Progenitor cell of endocrine pancreas (in vitro differentiated cells): ENCODE results near the gene CROCC2. TPM values are rescaled to one million over a fixed set of nuclear protein-coding genes. Genes with fewer than 3 reads are reported as not detected.
A peak's percentile ranks its signal among the peaks of the same experiment; 100 is the strongest.

Source experiments
- DNase-seq: peaks from one replicate; pipeline ENCODE4 v3.0.0; 2021; ENCODE audit warnings: low spot score; ENCODE audit not compliant: unreplicated experiment
- H3K27ac Mint-ChIP-seq: 2 replicates; pipeline ENCODE4 v1.8.0; 2021; ENCODE audit warnings: mild to moderate bottlenecking, moderate library complexity, mixed read lengths
- H3K27me3 Mint-ChIP-seq: 2 replicates; pipeline ENCODE4 v1.8.0; 2021; ENCODE audit warnings: mixed read lengths
- H3K36me3 Mint-ChIP-seq: 2 replicates; pipeline ENCODE4 v1.8.0; 2022; ENCODE audit warnings: mixed read lengths; ENCODE audit not compliant: insufficient read depth
- H3K4me1 Mint-ChIP-seq: 2 replicates; pipeline ENCODE4 v1.8.0; 2021; ENCODE audit warnings: low read depth, mixed read lengths
- H3K4me3 Mint-ChIP-seq: 2 replicates; pipeline ENCODE4 v1.8.0; 2021; ENCODE audit warnings: low read depth, mild to moderate bottlenecking, moderate library complexity, mixed read lengths
- H3K9me3 Mint-ChIP-seq: 2 replicates; pipeline ENCODE4 v1.8.0; 2021; ENCODE audit warnings: low read depth, mixed read lengths
- total RNA-seq: library from RNA; stranded (reverse); gene quantifications from 2 replicates; pipeline ENCODE4 v1.2.1, GENCODE V29; 2021
- TF ChIP-seq, protein P1 (sequence below): fragments of 200-600 bp; sonication (generic); IDR thresholded peaks from one replicate; pipeline ENCODE4 v1.5.0; 2021; ENCODE audit warnings: antibody characterized with exemption, mild to moderate bottlenecking; ENCODE audit not compliant: unreplicated experiment

Gene CROCC2
- total RNA-seq, 1 donor from 2014 or later = 0.36 TPM

DNA sequence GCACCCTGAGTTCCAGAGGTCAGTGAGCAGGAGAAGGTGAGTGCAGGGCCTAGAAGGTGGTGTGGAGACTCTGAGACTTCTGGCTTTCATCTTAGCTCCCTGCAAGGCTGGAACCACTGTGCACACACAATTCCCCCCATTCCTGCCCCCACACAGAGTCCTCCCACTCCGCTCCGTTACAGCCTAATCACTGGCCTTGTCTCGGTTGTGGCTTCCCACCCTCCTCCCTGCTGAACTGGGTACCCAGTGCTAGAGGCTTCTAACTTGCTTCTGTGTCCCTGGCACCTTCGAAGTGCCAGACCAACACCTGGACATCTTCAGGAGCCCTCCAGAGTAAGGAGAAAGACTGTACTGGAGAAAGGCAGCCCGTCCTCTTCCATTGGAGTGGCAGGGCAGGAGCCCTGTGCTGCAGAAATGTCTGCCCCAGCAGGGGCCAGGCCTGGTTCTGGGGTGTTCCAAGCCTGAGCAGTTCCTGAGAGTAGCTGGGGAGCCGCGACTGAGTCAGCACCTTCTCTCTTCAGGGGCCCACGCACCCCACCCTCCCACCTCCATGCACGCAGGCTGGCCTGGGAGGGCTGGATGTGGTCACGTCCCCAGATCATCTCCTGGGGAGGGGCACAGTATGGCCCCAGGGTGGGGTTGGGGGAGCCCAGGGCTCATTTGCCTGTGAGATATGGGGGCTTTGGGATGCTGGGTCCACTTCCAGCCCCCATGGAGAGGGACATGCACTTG, 23.4 kb downstream of the CROCC2 start:
- Mint-ChIP-seq H3K27me3 (peaks cover 20% of the 10 kb centered on the region), H3K36me3 (no peaks in the 10 kb centered on the region), H3K4me1 (no peaks in the 10 kb centered on the region), H3K4me3 (no peak overlapping the region), H3K9me3 (no peaks in the 10 kb centered on the region), H3K27ac (no peak overlapping the region)
- TF ChIP-seq, protein P1, sequence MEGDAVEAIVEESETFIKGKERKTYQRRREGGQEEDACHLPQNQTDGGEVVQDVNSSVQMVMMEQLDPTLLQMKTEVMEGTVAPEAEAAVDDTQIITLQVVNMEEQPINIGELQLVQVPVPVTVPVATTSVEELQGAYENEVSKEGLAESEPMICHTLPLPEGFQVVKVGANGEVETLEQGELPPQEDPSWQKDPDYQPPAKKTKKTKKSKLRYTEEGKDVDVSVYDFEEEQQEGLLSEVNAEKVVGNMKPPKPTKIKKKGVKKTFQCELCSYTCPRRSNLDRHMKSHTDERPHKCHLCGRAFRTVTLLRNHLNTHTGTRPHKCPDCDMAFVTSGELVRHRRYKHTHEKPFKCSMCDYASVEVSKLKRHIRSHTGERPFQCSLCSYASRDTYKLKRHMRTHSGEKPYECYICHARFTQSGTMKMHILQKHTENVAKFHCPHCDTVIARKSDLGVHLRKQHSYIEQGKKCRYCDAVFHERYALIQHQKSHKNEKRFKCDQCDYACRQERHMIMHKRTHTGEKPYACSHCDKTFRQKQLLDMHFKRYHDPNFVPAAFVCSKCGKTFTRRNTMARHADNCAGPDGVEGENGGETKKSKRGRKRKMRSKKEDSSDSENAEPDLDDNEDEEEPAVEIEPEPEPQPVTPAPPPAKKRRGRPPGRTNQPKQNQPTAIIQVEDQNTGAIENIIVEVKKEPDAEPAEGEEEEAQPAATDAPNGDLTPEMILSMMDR = no peak
- no peak for DNase-seq

DNA sequence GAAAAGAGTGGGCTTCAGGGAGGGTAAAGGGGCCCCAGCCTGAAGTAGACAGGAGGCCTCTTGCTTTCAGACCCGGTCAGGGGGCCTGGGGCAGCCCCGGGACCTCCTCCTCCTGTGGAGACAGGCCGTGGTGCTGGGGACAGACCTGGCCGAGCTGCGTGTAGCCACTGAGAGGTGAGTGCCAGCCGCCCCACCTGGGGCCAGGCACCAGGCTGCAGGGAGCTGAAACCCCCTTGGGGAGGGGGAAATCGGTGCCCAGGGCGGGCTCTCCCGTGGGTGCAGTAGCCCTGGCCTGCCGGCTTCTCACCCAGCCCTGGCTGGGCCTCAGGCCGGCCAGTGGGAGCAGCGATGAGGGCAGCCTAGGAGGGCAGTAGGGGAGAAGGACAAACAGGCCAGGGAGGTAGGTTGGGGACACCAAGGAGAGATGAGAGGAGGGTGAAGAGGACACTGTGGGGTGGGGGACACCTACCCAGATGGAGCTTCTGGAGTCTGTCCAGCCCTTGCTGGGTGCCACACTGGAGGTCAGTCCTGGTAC, 24.0 kb downstream of the CROCC2 start:
- H3K27me3 Mint-ChIP-seq = peaks cover 20% of the 10 kb centered on the region
- TF ChIP-seq, protein P1 = no peak
- H3K27ac Mint-ChIP-seq = no peak overlapping the region
- H3K4me3 Mint-ChIP-seq = no peak overlapping the region
- peak; percentile 8 for DNase-seq
- H3K9me3 Mint-ChIP-seq = no peaks in the 10 kb centered on the region
- H3K4me1 Mint-ChIP-seq = no peaks in the 10 kb centered on the region
- no peaks in the 10 kb centered on the region for H3K36me3 Mint-ChIP-seq

DNA sequence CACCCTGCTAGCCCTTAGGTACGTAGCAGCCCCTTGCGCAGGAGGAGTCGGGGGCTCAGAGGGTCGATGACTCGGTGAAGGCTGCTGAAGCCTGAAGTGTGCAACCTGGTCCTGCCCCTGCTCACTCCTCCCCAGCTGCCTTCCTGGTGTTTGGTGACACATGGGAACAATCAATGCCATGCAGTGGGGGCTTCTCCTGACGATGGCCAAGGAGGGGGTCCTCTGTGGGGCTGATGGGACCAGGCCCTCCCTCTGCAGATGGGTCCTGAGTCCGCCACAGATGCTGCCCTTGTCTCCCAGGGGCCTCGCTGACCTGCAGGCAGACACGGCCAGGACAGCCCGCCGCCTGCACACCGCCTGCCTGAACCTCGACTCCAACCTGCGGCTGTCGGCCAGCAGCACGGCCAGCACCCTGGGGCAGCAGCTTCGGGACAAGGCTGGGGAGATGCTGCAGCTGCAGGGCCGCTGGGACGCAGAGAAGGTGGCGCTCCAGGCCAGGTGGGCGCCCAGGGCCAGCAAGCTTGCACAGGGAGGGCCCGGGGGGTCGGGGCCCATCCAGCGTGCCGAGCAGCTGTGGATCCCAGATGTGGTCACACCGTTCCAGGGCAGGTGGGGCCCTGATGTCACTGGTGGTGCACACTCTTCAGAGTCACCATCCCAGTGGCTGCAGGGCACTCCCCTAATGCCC, 24.6 kb downstream of the CROCC2 start:
- Mint-ChIP-seq H3K9me3 (no peaks in the 10 kb centered on the region), H3K4me1 (no peaks in the 10 kb centered on the region), H3K4me3 (no peak overlapping the region), H3K27ac (no peak overlapping the region), H3K36me3 (no peaks in the 10 kb centered on the region), H3K27me3 (peaks cover 20% of the 10 kb centered on the region)
- TF ChIP-seq, protein P1 = no peak
- DNase-seq = no peak

DNA sequence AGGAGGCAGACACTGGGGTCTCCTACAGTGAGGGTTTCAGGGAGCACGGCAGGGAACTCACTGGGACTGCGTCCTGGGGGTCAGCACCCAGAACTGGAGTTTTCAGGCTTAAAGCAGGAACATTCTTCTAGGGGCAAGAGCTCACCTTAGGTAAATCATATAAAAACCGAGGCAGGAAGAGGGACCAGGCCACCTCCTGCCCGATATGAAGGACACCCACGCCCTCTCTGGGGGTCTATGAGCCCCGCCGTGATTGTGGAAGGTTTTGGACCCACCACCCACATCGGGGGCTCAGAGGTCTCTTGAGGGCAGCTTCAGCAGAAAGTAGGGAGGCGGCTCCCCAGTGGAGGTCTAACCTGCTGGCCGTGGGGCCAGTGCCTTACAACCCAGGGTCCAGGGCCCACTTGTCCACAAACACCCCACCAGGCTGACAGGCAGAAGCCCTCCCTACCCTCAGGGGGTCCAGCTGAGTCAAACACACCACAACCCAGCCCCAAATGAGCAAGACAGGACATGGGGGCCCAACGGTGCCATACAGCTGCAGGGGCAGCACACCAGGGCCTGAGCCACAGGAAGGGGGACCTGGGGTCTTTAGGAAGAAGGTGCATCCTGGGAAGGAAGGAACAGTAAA, 25.3 kb downstream of the CROCC2 start:
- no peaks in the 10 kb centered on the region for H3K9me3 Mint-ChIP-seq
- H3K4me3 Mint-ChIP-seq = no peak overlapping the region
- TF ChIP-seq, protein P1 = no peak
- no peak overlapping the region for H3K27ac Mint-ChIP-seq
- H3K27me3 Mint-ChIP-seq = peaks cover 20% of the 10 kb centered on the region
- H3K36me3 Mint-ChIP-seq = no peaks in the 10 kb centered on the region
- H3K4me1 Mint-ChIP-seq = no peaks in the 10 kb centered on the region
- peak; percentile 8 for DNase-seq

DNA sequence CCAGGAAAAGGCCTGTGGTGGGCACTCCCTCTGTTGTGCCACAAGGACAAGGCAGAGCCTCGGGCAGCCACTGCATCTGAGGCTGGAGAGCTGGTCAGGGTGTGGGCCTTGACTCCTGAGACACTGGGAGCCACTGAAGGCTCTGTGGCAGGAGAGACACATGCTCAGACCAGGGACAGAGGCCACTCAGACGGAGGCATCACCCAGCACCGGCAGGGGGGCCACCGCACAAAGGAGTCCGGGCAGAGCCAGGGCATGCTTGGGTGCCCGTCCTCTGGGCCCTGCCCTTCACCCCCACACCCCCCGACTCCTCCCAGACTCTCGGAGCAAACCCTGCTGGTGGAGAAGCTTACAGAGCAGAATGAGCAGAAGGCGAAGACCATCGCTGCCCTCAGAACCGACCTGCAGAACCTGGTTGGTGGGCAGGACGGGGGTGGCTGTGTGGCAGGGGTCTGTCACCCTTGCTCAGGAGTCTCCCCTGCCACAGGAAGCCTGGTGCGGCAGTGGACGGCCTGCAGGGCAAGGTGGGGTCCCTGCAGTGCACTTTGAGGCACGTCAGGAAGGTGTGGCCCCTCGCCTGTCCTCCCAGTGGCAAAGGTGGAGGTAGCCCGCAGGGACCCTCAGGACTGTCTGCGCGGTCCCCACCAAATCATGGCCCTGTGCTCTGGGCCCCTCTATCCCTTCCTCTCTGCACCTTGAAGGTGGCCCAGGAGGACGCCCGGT, 26.0 kb downstream of the CROCC2 start:
- peak; percentile 8 for DNase-seq
- no peaks in the 10 kb centered on the region for H3K9me3 Mint-ChIP-seq
- peaks cover 17% of the 10 kb centered on the region for H3K27me3 Mint-ChIP-seq
- H3K27ac Mint-ChIP-seq = no peak overlapping the region
- TF ChIP-seq, protein P1 = no peak
- no peaks in the 10 kb centered on the region for H3K36me3 Mint-ChIP-seq
- H3K4me1 Mint-ChIP-seq = no peaks in the 10 kb centered on the region
- no peak overlapping the region for H3K4me3 Mint-ChIP-seq
